SKM-1 treated with dmso at 0.1 percent for 144 hours (cell line): ENCODE results near the gene TP73.

Experiments
- DNase-seq: peaks from one replicate; lab custom pipeline; 2025; ENCODE audit not compliant: unreplicated experiment; lab: John Stamatoyannopoulos, UW

Gene TP73

GRCh38 chr1:3633344-3634058, 18.8 kb upstream of the TP73 start:
- no peak for DNase-seq

GRCh38 chr1:3634059-3634800, 18.1 kb upstream of the TP73 start:
- DNase-seq, result no peak

- no peak for DNase-seq
Observed at GRCh38 chr1:3636080-3636479, 16.2 kb upstream of the TP73 start.

GRCh38 chr1:3636531-3636930, 15.8 kb upstream of the TP73 start:
- no peak for DNase-seq

- DNase-seq, result no peak
Observed at GRCh38 chr1:3638027-3638426, 14.3 kb upstream of the TP73 start.

- no peak for DNase-seq
Observed at GRCh38 chr1:3638676-3639075, 13.6 kb upstream of the TP73 start.

- DNase-seq, result no peak
Observed at GRCh38 chr1:3639397-3639911, 12.9 kb upstream of the TP73 start.

- DNase-seq, result no peak
Observed at GRCh38 chr1:3640121-3640837, 12.0 kb upstream of the TP73 start.

- DNase-seq, result no peak
Observed at GRCh38 chr1:3641046-3641760, 11.1 kb upstream of the TP73 start.

GRCh38 chr1:3641816-3642215, 10.5 kb upstream of the TP73 start:
- no peak for DNase-seq

- no peak for DNase-seq
Observed at GRCh38 chr1:3642919-3643675, 9.2 kb upstream of the TP73 start.

GRCh38 chr1:3644273-3644672, 8.0 kb upstream of the TP73 start:
- no peak for DNase-seq

GRCh38 chr1:3645247-3645646, 7.1 kb upstream of the TP73 start:
- no peak for DNase-seq

- no peak for DNase-seq
Observed at GRCh38 chr1:3645666-3646355, 6.5 kb upstream of the TP73 start.

- DNase-seq, result no peak
Observed at GRCh38 chr1:3646596-3646995, 5.7 kb upstream of the TP73 start.

GRCh38 chr1:3649342-3650247, 2.7 kb upstream of the TP73 start, which contains the start of gene WRAP73:
WRAP73 (minus strand) TSS chr1:3650103; CDS start chr1:3649999, 104 bp downstream.
- DNase-seq, result peak; percentile 91

- DNase-seq, result no peak
Observed at GRCh38 chr1:3650248-3651025, 1.9 kb upstream of the TP73 start.
